Activated T-cell treated with anti-CD3 and anti-CD28 coated beads for 4 hours (primary cell): ENCODE results near the gene MTRR.

Experiments
- DNase-seq: peaks from one replicate; pipeline ENCODE4 v3.0.0-alpha.2; 2020

MTRR gene

GRCh38 chr5:7857926-7858632, 10.9 kb upstream of the MTRR start:
- no peak for DNase-seq

- no peak for DNase-seq
Measured at GRCh38 chr5:7866196-7866595, 2.8 kb upstream of the MTRR start.

- no peak for DNase-seq
Measured at GRCh38 chr5:7867260-7867659, 1.7 kb upstream of the MTRR start.

- no peak for DNase-seq
Measured at GRCh38 chr5:7868427-7868772, 548 bp upstream of the MTRR start.

GRCh38 chr5:7869474-7870136, 657 bp downstream of the MTRR start:
- no peak for DNase-seq

GRCh38 chr5:7871653-7872052, 2.7 kb downstream of the MTRR start:
- DNase-seq, result no peak

GRCh38 chr5:7872517-7873130, 3.7 kb downstream of the MTRR start:
- DNase-seq, result no peak

GRCh38 chr5:7873216-7873615, 4.3 kb downstream of the MTRR start:
- no peak for DNase-seq

GRCh38 chr5:7874639-7875038, 5.7 kb downstream of the MTRR start:
- no peak for DNase-seq

GRCh38 chr5:7875151-7875550, 6.2 kb downstream of the MTRR start:
- DNase-seq, result no peak

GRCh38 chr5:7876867-7877266, 7.9 kb downstream of the MTRR start:
- DNase-seq, result no peak

- no peak for DNase-seq
Measured at GRCh38 chr5:7877851-7878250, 8.9 kb downstream of the MTRR start.

- DNase-seq, result no peak
Measured at GRCh38 chr5:7878381-7878873, 9.5 kb downstream of the MTRR start.

GRCh38 chr5:7881091-7881490, 12.1 kb downstream of the MTRR start:
- no peak for DNase-seq

GRCh38 chr5:7881816-7882215, 12.9 kb downstream of the MTRR start:
- no peak for DNase-seq

- DNase-seq, result no peak
Measured at GRCh38 chr5:7882926-7883325, 14.0 kb downstream of the MTRR start.

GRCh38 chr5:7884491-7885267, 15.7 kb downstream of the MTRR start:
- DNase-seq, result no peak

- DNase-seq, result no peak
Measured at GRCh38 chr5:7886849-7887475, 18.0 kb downstream of the MTRR start.

- DNase-seq, result no peak
Measured at GRCh38 chr5:7888901-7889300, 20.0 kb downstream of the MTRR start.

- no peak for DNase-seq
Measured at GRCh38 chr5:7894439-7894838, 25.5 kb downstream of the MTRR start.

GRCh38 chr5:7894860-7895259, 25.9 kb downstream of the MTRR start:
- no peak for DNase-seq

- no peak for DNase-seq
Measured at GRCh38 chr5:7897014-7897600, 28.2 kb downstream of the MTRR start.

GRCh38 chr5:7902201-7902600, 33.3 kb downstream of the MTRR start:
- no peak for DNase-seq
